ENCODE data around the gene AADAT.
"Not testable (repeated sequence)": the region's sequence is repeated elsewhere in the genome, so short reads cannot be mapped to it uniquely, and the experiment has no call there.

AADAT gene

GRCh38 chr4:170127758-170128157 is 38.0 kb upstream of the AADAT start:
- no peak for DNase-seq (ENCODE audit: low read depth, low spot score)
- TF ChIP-seq CTCF (IDR thresholded peaks at IDR 0.05; ENCODE audit: low read depth, low read length), result no peak
- in situ Hi-C loops (cut with HindIII; ENCODE audit: low sequenced_read_pairs), result no loop called here
- no peak overlapping the region for H3K4me3 ChIP-seq (ENCODE audit: low read depth, low read length)

DNA sequence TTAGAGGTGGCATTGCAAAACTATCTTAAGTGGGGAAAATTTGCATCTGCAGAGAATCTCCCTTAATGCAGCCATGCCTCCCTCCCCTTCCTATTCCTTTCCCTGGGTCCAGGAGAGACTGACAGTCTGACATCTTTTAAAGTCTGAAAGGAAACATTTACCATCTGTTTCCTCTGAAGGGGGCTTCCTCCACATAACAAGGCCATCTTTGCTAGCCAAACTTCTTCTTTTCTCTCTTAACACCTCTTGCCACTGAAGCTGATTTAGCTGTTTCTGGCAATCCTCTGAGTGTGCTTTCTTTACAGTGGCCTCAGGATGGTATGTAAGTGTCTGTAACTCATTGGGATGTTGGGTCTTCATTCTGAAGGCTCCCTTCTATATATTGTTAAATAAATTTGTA is 34.6 kb upstream of the AADAT start:
- in situ Hi-C loops (cut with HindIII; ENCODE audit: low sequenced_read_pairs), result no loop called here
- TF ChIP-seq CTCF (IDR thresholded peaks at IDR 0.05; ENCODE audit: low read depth, low read length), result no peak
- DNase-seq (ENCODE audit: low read depth, low spot score), result no peak
- H3K4me3 ChIP-seq (ENCODE audit: low read depth, low read length), result no peak overlapping the region

GRCh38 chr4:170122252-170122651 is 32.5 kb upstream of the AADAT start:
- no peak overlapping the region for H3K4me3 ChIP-seq (ENCODE audit: low read depth, low read length)
- no peak for DNase-seq (ENCODE audit: low read depth, low spot score)
- in situ Hi-C loops (cut with HindIII; ENCODE audit: low sequenced_read_pairs), result no loop called here
- no peak for TF ChIP-seq CTCF (IDR thresholded peaks at IDR 0.05; ENCODE audit: low read depth, low read length)

DNA sequence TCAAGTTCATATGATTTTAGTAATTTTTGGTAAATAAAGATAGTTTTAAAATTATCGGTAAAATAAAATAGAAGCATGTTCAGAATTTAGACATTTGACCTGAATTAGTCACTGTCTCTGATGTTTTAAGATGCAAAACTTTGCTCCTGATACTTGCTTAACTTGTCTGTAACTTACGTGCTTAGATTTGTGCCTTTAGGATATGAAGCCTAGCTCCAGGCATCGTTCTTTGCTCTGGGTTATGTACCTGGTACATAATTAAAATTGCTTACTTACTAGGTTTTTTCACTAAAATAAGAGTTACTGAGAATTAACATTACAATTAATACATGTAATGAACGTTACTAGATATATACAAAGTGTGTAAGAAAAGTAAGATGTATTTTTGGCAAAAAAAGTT is 24.9 kb upstream of the AADAT start:
- H3K4me3 ChIP-seq (ENCODE audit: low read depth, low read length), result no peak overlapping the region
- no peak for DNase-seq (ENCODE audit: low read depth, low spot score)
- TF ChIP-seq CTCF (IDR thresholded peaks at IDR 0.05; ENCODE audit: low read depth, low read length), result no peak
- in situ Hi-C loops (cut with HindIII; ENCODE audit: low sequenced_read_pairs), result no loop called here

- DNase-seq (ENCODE audit: low read depth, low spot score); in situ Hi-C loops (cut with HindIII; ENCODE audit: low sequenced_read_pairs); H3K4me3 ChIP-seq (ENCODE audit: low read depth, low read length): not testable (repeated sequence)
Measured at GRCh38 chr4:170114183-170114582, 24.4 kb upstream of the AADAT start.

- in situ Hi-C loops (cut with HindIII; ENCODE audit: low sequenced_read_pairs), result no loop called here
- no peak for TF ChIP-seq CTCF (IDR thresholded peaks at IDR 0.05; ENCODE audit: low read depth, low read length)
- DNase-seq (ENCODE audit: low read depth, low spot score), result no peak
- H3K4me3 ChIP-seq (ENCODE audit: low read depth, low read length), result no peak overlapping the region
Measured at GRCh38 chr4:170111546-170111945, 21.8 kb upstream of the AADAT start.

DNA sequence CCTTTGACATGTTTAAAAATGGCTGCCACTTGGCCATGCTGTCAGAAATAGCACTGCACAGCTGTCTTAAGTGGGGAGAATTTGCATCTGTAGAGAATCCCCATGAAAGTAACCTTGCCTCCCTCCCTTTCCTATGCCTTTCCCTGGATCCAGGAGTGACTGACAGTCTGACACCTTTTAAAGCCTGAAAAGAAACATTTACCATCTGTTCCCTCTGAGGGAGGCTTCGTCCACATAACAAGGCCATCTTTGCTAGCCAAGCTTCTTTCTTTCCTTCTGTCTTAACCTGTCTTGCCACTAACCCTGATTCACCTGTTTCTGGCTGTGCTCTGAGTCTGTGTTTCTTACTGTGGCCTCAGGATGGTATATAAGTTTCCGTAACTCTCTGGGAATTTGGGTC is 21.3 kb upstream of the AADAT start:
- H3K4me3 ChIP-seq (ENCODE audit: low read depth, low read length), result no peak overlapping the region
- no peak for TF ChIP-seq CTCF (IDR thresholded peaks at IDR 0.05; ENCODE audit: low read depth, low read length)
- in situ Hi-C loops (cut with HindIII; ENCODE audit: low sequenced_read_pairs), result no loop called here
- DNase-seq (ENCODE audit: low read depth, low spot score), result no peak
